Hematopoietic multipotent progenitor cell treated with erythropoietin and hydrocortisone succinate and interleukin-3 and kit ligand, for 8 days (in vitro differentiated cells): Measurements from ENCODE around the gene PUM1.

Source experiments
- DNase-seq: peaks from one replicate; pipeline ENCODE4 v3.0.0-alpha.2; 2015

Gene PUM1

GRCh38 chr1:31027693-31028526, 37.6 kb downstream of the PUM1 start:
- DNase-seq: peak; percentile 34

DNA sequence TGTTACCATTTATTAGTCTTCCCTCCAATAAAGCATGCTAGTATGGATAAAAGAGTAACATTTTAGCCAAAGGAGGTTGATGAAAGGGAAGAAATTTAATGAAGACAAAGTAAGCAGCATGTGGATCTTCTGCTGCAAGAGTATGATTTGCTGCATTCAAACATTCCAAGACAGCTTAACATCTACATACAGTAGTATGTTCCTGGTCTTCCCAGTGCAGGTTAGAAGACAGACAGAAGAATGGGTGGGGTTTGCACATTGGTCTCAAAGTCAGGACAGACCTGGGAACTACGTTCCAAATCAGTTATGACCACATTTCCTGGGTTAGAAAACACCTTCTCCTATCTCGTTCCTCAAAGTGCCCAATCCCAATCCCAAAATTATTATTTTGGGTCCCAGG, 43.3 kb downstream of the PUM1 start:
- DNase-seq: no peak

DNA sequence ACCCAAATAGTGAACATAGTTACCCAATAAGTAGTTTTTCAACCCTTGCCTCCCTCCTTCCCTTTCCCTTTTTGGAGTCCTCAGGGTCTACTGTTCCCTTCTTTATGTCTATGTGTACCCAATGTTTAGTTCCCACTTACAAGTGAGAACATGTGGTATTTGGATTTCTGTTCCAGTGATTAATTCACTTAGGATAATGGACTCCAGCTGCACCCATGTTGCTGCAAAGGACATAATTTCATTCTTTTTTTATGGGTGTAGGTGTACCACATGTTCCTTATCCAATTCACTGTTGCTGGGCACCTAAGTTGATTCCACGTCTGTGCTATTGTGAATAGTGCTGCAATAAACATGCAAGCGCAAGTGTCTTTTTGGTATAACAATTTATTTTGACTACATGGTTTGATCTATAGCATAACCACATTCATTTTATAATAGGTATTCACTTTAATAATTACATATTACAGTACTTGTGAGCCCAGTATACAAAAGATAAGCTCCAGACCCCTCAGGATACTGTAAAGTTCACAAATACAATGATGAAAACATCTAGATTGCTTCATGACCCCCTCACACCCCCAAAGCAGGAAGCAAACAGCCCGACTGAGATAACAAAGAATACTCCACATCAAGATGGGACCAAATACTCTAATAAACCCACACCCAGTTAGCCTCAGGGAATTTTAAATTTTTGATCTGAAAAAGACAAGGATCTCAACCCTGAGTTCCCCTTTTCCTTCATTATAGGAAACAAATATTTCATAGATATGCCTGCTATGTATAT, 45.3 kb downstream of the PUM1 start:
- no peak for DNase-seq

GRCh38 chr1:31019401-31019800, 46.1 kb downstream of the PUM1 start:
- no peak for DNase-seq

GRCh38 chr1:31016868-31017267, 48.6 kb downstream of the PUM1 start:
- DNase-seq: no peak

DNA sequence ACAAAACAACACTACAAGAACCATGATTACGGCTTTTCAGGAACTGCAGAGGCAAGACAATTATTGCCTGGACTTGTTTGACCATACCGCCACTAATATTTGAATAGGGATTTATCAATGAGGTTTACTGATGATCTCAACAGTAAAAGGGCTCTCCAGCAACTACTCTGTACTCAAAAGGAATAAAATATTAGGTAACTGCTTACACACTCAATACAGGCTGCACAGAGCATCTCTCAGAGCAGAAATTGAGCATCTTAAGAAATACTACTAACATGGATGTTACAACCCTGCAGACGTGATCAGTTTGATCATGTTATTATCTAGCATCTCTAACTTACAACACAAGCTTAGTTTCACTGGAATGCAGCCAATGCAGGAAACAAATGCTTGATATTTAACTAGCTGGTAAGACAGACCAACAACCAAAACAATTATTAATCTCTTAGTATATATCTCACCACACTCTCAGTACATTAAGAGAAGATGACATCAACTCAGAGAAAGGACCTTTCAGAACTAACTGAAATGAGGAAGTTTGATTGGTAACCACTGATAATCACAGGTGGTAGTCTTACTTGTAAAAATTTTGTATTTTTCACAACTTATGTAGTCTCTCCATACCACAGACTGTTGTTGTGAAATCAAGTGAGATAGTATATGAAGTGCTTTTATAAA, 52.2 kb downstream of the PUM1 start:
- peak; percentile 26 for DNase-seq

- DNase-seq: no peak
Measured at GRCh38 chr1:31012210-31012924, 53.1 kb downstream of the PUM1 start.

DNA sequence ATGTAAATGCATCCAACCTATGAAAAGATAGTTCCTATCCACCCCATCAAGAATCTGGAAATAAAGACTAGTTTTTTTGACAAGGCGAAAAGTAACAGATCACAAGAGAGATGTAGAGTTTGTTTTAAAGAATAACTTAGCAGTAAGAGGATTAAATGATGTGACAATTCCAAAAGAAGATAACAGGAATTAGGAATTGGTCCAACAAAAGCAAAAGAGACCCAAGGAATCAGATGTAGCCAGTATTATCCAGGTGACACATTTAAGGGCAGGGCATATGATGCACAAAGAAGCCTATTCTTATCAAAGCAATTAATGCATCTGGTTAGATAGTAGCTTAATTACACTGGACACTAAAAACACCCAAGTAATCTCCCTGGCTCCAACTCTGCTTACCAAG, 53.8 kb downstream of the PUM1 start:
- no peak for DNase-seq

DNA sequence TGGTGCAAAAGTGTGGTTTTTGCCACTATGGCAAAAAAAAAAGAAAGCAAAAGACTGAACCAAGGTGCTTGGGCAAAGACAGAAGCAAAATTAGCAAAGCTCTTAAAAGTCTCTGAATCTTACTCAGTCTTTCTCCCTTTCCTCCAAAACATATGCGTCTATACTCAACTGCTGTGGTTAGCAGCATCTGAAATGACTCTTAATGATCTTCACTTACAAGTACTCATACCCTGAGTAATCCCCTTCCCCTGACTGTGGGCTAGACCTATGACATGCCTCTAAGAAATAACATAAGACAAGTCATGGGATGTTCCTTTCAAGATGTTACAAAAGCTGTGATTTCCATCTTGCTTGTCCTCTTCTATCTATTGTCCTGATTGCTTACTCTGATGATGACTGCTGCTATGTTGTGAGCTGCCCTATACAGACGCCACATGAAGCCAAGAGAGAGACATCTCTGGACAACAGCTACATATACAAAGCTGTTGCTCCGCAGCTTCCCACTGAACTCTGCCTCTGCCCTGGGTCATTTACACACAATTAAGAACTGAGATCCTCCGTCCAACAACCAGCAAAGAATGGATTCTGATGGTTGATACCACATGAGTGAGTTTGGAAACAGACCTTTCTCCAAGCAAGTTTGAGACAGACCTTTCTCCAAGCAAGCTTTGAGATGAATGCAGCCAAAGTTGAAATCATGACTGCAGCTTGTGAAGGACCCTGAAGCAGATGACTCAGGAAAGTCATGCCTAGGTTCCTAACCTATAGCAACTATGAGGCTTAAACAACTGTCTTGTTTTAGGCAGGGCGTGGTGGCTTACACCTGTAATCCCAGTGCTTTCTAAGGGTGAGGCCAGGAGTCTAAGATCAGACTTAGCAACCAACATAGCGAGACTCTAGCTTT, 55.2 kb downstream of the PUM1 start:
- DNase-seq: no peak

- DNase-seq: no peak
Measured at GRCh38 chr1:31007462-31007991, 58.0 kb downstream of the PUM1 start.

DNA sequence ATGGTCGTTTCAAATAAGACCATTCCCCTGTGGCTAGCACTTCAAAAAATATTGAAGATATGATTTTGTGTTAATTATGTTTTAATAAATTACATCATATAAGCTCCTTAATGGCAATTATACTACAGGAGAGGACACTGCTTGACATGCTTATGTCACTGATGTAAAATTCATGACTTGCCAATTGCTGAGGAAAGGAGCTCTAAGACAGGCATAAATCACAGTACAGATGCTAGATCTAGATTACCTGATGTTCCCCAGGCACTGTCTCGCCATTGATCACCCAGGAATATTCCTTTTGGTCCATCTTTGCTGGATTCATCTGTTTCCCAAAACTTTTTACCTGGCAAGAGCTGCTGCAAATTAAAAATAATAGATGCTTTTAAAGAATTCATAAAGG, 58.8 kb downstream of the PUM1 start:
- DNase-seq: no peak

- DNase-seq: no peak
Measured at GRCh38 chr1:31005617-31006166, 59.8 kb downstream of the PUM1 start.

DNA sequence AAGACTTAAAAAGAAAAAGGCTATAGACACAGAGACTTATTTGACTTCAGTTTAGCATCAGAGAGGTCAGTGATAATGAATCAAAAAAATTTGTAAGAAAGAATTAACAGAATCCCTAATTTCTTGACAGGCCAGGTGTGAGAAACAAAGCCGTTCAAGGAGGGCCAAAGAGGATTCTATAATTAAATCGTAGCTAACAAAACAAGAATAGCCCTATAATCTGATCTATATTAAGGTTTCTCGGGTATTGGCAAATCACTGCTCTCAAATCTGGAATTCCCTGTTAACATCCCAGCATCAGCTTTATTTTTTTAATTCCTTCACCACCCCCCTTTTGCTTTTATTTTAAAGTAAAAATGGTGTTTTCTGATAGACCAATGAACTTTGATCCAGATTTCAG, 60.3 kb downstream of the PUM1 start:
- DNase-seq: no peak

- DNase-seq: no peak
Measured at GRCh38 chr1:31004231-31004621, 61.3 kb downstream of the PUM1 start.

DNA sequence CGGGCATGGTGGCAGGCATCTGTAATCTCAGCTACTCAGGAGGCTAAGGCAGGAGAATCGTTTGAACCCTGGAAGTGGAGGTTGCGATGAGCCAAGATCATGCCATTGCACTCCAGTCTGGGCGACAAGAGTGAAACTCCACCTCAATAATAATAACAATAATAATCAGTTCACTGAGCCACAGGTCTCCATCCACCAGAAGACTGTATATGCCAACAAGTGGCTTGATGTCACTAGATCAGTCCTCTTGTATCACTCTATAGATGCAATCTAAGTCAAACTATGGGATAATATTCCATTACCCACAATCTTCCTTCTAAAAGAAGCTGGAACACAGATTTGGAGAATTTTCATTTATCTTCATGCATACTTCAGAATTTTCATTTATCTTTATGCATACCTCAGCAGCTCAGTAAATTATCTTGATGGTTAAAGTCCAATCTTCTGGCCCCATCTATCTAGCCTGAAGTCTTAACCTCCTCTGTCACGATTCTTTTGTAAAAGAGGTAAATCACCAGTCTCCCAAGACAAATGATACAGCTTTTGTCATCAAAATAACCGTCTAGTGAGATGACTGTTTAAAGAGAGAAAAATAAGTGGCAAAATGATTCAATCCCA, 61.8 kb downstream of the PUM1 start:
- DNase-seq: no peak

DNA sequence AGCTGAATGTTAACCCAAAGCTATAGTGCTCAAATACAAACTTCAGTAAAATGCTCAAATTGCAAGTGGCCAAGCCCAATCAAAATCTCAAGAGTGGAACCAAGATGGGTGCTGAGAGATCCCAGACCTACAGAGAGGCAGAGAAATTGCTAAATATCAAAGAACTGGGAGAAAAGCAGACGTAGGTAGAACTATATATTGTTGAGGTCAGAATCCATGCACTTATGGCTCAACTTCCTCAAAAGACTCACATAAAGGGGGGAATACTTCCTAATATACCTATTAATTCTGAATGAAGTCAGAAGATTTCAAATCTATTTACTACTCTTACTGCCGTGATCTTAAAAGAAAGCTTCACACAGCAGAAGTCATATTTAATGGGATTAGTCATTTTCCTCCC, 65.2 kb downstream of the PUM1 start:
- DNase-seq: no peak

GRCh38 chr1:30998887-30999286, 66.6 kb downstream of the PUM1 start:
- no peak for DNase-seq

- DNase-seq: no peak
Measured at GRCh38 chr1:30998171-30998570, 67.3 kb downstream of the PUM1 start.

DNA sequence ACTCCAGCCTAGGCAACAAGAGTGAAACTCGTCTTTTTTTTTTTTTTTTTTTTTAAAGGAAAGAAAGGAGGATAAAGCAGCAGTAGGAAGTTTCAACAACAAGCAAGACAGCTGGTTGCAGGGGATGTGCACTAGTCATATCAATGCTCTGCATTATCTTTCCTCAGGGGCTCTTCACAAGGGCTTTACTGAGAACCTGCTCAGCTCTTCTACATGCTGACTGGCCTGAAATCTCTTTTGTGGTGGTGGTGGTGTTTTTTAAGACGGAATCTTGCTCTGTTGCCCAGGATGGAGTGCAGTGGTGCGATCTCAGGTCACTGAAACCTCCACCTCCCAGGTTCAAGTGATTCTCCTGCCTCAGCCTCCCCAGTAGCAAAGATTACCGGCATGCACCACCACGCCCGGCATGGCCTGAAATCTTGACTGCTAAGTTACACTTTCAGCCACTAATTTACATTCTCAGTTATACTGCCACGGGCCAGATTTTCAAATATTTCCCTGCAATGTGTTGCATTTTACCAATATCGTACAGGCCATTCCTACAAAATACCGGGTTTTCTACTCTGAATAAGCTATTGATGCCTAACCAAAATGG, 68.0 kb downstream of the PUM1 start:
- no peak for DNase-seq

- no peak for DNase-seq
Measured at GRCh38 chr1:30995990-30996612, 69.4 kb downstream of the PUM1 start.
